ENCODE data around the gene CACNB4.

Gene CACNB4

GRCh38 chr2:151843691-151844061 is 255.2 kb downstream of the CACNB4 start:
- TF ChIP-seq SPI1 (IDR thresholded peaks at IDR 0.05; ENCODE audit: borderline replicate concordance, low read depth) (no peak), CTCF (IDR thresholded peaks at IDR 0.05; ENCODE audit: insufficient read depth, low read length) (no peak), GABPA (IDR thresholded peaks at IDR 0.05; ENCODE audit: low read depth) (no peak), REST (IDR thresholded peaks at IDR 0.05; ENCODE audit: insufficient replicate concordance, low read depth) (no peak), POLR2AphosphoS5 (IDR thresholded peaks at IDR 0.05; ENCODE audit: low read depth) (no peak)
- DNase-seq (ENCODE audit: low read depth in 1 of 2, low spot score in 1 of 2), result no peak
- no peaks in the 10 kb centered on the region for H3K27me3 ChIP-seq (ENCODE audit: insufficient read depth, poor library complexity, severe bottlenecking)
- H3K4me3 ChIP-seq (replicated peaks; ENCODE audit: insufficient read depth, low read length), result no peak overlapping the region
- no peak overlapping the region for H3K27ac ChIP-seq (replicated peaks)

- no peak for TF ChIP-seq POLR2AphosphoS5 (IDR thresholded peaks at IDR 0.05; ENCODE audit: low read depth)
- TF ChIP-seq CTCF (IDR thresholded peaks at IDR 0.05; ENCODE audit: insufficient read depth, low read length), result no peak
- TF ChIP-seq REST (IDR thresholded peaks at IDR 0.05; ENCODE audit: insufficient replicate concordance, low read depth), result no peak
- TF ChIP-seq GABPA (IDR thresholded peaks at IDR 0.05; ENCODE audit: low read depth), result no peak
- no peak for TF ChIP-seq SPI1 (IDR thresholded peaks at IDR 0.05; ENCODE audit: borderline replicate concordance, low read depth)
- no peak overlapping the region for H3K4me3 ChIP-seq (replicated peaks; ENCODE audit: insufficient read depth, low read length)
- no peaks in the 10 kb centered on the region for H3K27me3 ChIP-seq (ENCODE audit: insufficient read depth, poor library complexity, severe bottlenecking)
- no peak overlapping the region for H3K27ac ChIP-seq (replicated peaks)
- DNase-seq (ENCODE audit: low read depth in 1 of 2, low spot score in 1 of 2), result no peak
Measured at GRCh38 chr2:151842830-151843690, 255.8 kb downstream of the CACNB4 start.

- H3K27ac ChIP-seq (replicated peaks), result no peak overlapping the region
- DNase-seq (ENCODE audit: low read depth in 1 of 2, low spot score in 1 of 2), result no peak
- no peak overlapping the region for H3K4me3 ChIP-seq (replicated peaks; ENCODE audit: insufficient read depth, low read length)
- TF ChIP-seq GABPA (IDR thresholded peaks at IDR 0.05; ENCODE audit: low read depth) (no peak), CTCF (IDR thresholded peaks at IDR 0.05; ENCODE audit: insufficient read depth, low read length) (no peak), POLR2AphosphoS5 (IDR thresholded peaks at IDR 0.05; ENCODE audit: low read depth) (no peak), REST (IDR thresholded peaks at IDR 0.05; ENCODE audit: insufficient replicate concordance, low read depth) (no peak), SPI1 (IDR thresholded peaks at IDR 0.05; ENCODE audit: borderline replicate concordance, low read depth) (no peak)
- no peaks in the 10 kb centered on the region for H3K27me3 ChIP-seq (ENCODE audit: insufficient read depth, poor library complexity, severe bottlenecking)
Measured at GRCh38 chr2:151841047-151841424, 257.8 kb downstream of the CACNB4 start.
